ENCODE results near the gene FARS2. TPM values are rescaled to one million over a fixed set of nuclear protein-coding genes. Genes with fewer than 3 reads are reported as not detected.

Gene FARS2
- polyA plus RNA-seq, 3 donors = 12.2 to 21.6 (median 17.7) TPM

- H3K79me2 ChIP-seq (ENCODE audit: insufficient read depth, low read length) = peaks cover 13% of the 10 kb centered on the region
- no peak overlapping the region for H3K27ac Mint-ChIP-seq
- intact Hi-C loops (cut with micrococcal nuclease) = no loop called here
Observed at GRCh38 chr6:5274231-5274630, 12.9 kb downstream of the FARS2 start.

GRCh38 chr6:5275497-5275896 lies 14.2 kb downstream of the FARS2 start:
- no CpG with 5 or more reads among the region's 2 CpGs for WGBS (ENCODE audit: insufficient coverage)
- Histone ChIP-seq H3K79me2 (ENCODE audit: insufficient read depth, low read length) (peaks cover 13% of the 10 kb centered on the region), H3K36me3 (replicated peaks in 1 of 2; ENCODE audit: control insufficient read depth in 1 of 2, insufficient read depth in 2 of 2, low read length in 2 of 2) (no peaks in the 10 kb centered on the region), H3K27me3 (ENCODE audit: control insufficient read depth in 2 of 2, insufficient read depth in 2 of 2, low read length in 2 of 2) (no peaks in the 10 kb centered on the region), H3K9me3 (replicated peaks in 1 of 2; ENCODE audit: control insufficient read depth in 1 of 2, insufficient read depth in 1 of 2, low read length in 2 of 2) (no peaks in the 10 kb centered on the region), H3K4me3 (replicated peaks in 1 of 3; ENCODE audit: low read depth in 2 of 3, low read length in 3 of 3) (no peak overlapping the region), H3K27ac (ENCODE audit: low read depth in 1 of 2, low read length in 2 of 2) (no peak overlapping the region), H3K9ac (ENCODE audit: insufficient read depth, low read length, poor library complexity, severe bottlenecking) (no peak overlapping the region), H2AFZ (ENCODE audit: insufficient read depth, low read depth, low read length, poor library complexity, severe bottlenecking) (no peak overlapping the region), H3K4me2 (replicated peaks; ENCODE audit: extremely low read depth, low read length, poor library complexity, severe bottlenecking) (no peak overlapping the region), H3K4me1 (ENCODE audit: control insufficient read depth in 1 of 2, insufficient read depth in 2 of 2, low read length in 2 of 2) (no peaks in the 10 kb centered on the region), H4K20me1 (ENCODE audit: insufficient read depth, low read length) (no peaks in the 10 kb centered on the region)
- Mint-ChIP-seq H3K4me3 (no peak overlapping the region), H3K27ac (no peak overlapping the region), H3K9me3 (peaks cover 0 to 2% (median 0%) of the 10 kb centered on the region in 7 donors), H3K36me3 (peaks cover 6 to 8% of the 10 kb centered on the region in 2 donors), H3K27me3 (ENCODE audit: low read depth in 3 of 3) (no peaks in the 10 kb centered on the region), H3K4me1 (peaks cover 11% of the 10 kb centered on the region)
- intact Hi-C loops (cut with micrococcal nuclease) = no loop called here
- TF ChIP-seq CTCF (IDR thresholded peaks at IDR 0.05) = no peak
- no peak for DNase-seq

More at GRCh38 chr6:5274231-5274630, 12.9 kb downstream of the FARS2 start:
- no peak overlapping the region for H3K27ac ChIP-seq (ENCODE audit: low read depth in 1 of 2, low read length in 2 of 2)
- no peaks in the 10 kb centered on the region for H3K27me3 Mint-ChIP-seq (ENCODE audit: low read depth in 3 of 3)
- H3K27me3 ChIP-seq (ENCODE audit: control insufficient read depth in 2 of 2, insufficient read depth in 2 of 2, low read length in 2 of 2) = no peaks in the 10 kb centered on the region
- H3K4me3 Mint-ChIP-seq = no peak overlapping the region
- no peaks in the 10 kb centered on the region for H3K36me3 ChIP-seq (replicated peaks in 1 of 2; ENCODE audit: control insufficient read depth in 1 of 2, insufficient read depth in 2 of 2, low read length in 2 of 2)
- peaks cover 5 to 8% of the 10 kb centered on the region in 2 donors for H3K36me3 Mint-ChIP-seq
- H4K20me1 ChIP-seq (ENCODE audit: insufficient read depth, low read length) = no peaks in the 10 kb centered on the region
- 100% methylated on average over 1 of the region's 3 CpGs for WGBS (ENCODE audit: insufficient coverage)
- peaks cover 8% of the 10 kb centered on the region for H3K4me1 Mint-ChIP-seq
- no peak for DNase-seq
- H3K9me3 ChIP-seq (replicated peaks in 1 of 2; ENCODE audit: control insufficient read depth in 1 of 2, insufficient read depth in 1 of 2, low read length in 2 of 2) = no peaks in the 10 kb centered on the region
- TF ChIP-seq CTCF (IDR thresholded peaks at IDR 0.05) = no peak
- H2AFZ ChIP-seq (ENCODE audit: insufficient read depth, low read depth, low read length, poor library complexity, severe bottlenecking) = no peak overlapping the region
- H3K9ac ChIP-seq (ENCODE audit: insufficient read depth, low read length, poor library complexity, severe bottlenecking) = no peak overlapping the region
- H3K4me1 ChIP-seq (ENCODE audit: control insufficient read depth in 1 of 2, insufficient read depth in 2 of 2, low read length in 2 of 2) = no peaks in the 10 kb centered on the region
- no peak overlapping the region for H3K4me2 ChIP-seq (replicated peaks; ENCODE audit: extremely low read depth, low read length, poor library complexity, severe bottlenecking)
- H3K4me3 ChIP-seq (replicated peaks in 1 of 3; ENCODE audit: low read depth in 2 of 3, low read length in 3 of 3) = no peak overlapping the region
- H3K9me3 Mint-ChIP-seq = peaks cover 0 to 2% (median 0%) of the 10 kb centered on the region in 7 donors

All from CD14-positive monocyte (primary cell).